HepG2 (cell line): ENCODE results near the gene ALDH3B2. TPM values are rescaled to one million over a fixed set of nuclear protein-coding genes. Genes with fewer than 3 reads are reported as not detected.

Experiments used
- ATAC-seq: fragments of 200-7000 bp; cut with Tn5 transposase; 3 replicates; pipeline ENCODE4 v1.9.1; 2020; ENCODE audit warnings: mild to moderate bottlenecking, moderate library complexity
- BruUV-seq: library from RNA; stranded (reverse); fragments of 400-500 nt; replicated peaks from 2 replicates; lab custom pipeline; 2021; lab: Mats Ljungman, UMichigan
- CTCF ChIA-PET: fragments of 300-600 bp; formaldehyde crosslinking; extraction: SDS; loops from one replicate; lab custom pipeline; 2021; ENCODE audit warnings: low total read pairs, inconsistent platforms, low intra/inter-chr PET ratio; lab: Yijun Ruan, JAX
- POLR2A ChIA-PET: fragments of 350-600 bp; sonication (Branson Sonifier 250); formaldehyde crosslinking; loops from one replicate; lab custom pipeline; 2020; ENCODE audit warnings: antibody characterized with exemption, inconsistent platforms; lab: Yijun Ruan, JAX
- DNase-seq: peaks from one replicate; pipeline ENCODE4 v3.0.0-alpha.2; 2015; ENCODE audit warnings: low spot score
- FAIRE-seq: peaks from 3 replicates; lab custom pipeline; 2011; peaks lifted over from hg19 to GRCh38; lab: Jason Lieb, UNC
- H2AFZ ChIP-seq: one replicate; pipeline ENCODE4 v1.6.1; 2011; ENCODE audit warnings: low read length, inconsistent platforms
- H3K27ac ChIP-seq: fragments of 300-600 bp; 3 replicates; pipeline ENCODE4 v1.8.0; 2011; ENCODE audit warnings: mixed run types, mild to moderate bottlenecking, mixed read lengths, low read length, inconsistent platforms; ENCODE audit not compliant: insufficient read depth; ENCODE audit errors: extremely low read length
- H3K27me3 ChIP-seq, 2 experiments: fragments of 200-600 bp in 1 of 2; 2 replicates in 1 of 2; 3 replicates in 1 of 2; pipeline versions ENCODE4 v1.6.0 to v1.8.0; 2011; ENCODE audit warnings: low read length in 2 of 2, mild to moderate bottlenecking in 2 of 2, moderate library complexity in 2 of 2, inconsistent platforms in 1 of 2; ENCODE audit not compliant: insufficient read depth in 2 of 2, control insufficient read depth in 1 of 2
- H3K36me3 ChIP-seq, 2 experiments: fragments of 200-600 bp in 1 of 2; replicated peaks in 1 of 2; 2 replicates in 1 of 2; 3 replicates in 1 of 2; pipeline versions ENCODE4 v1.5.1 to v1.8.0; 2011; ENCODE audit warnings: low read length in 2 of 2, inconsistent platforms in 1 of 2; ENCODE audit not compliant: insufficient read depth in 2 of 2, control insufficient read depth in 1 of 2
- H3K4me1 ChIP-seq: 2 replicates; pipeline ENCODE4 v1.5.1; 2012; ENCODE audit warnings: low read length, inconsistent platforms; ENCODE audit not compliant: insufficient read depth
- H3K4me2 ChIP-seq: 2 replicates; pipeline ENCODE4 v1.6.0; 2011; ENCODE audit warnings: low read depth, low read length, inconsistent platforms
- H3K4me3 ChIP-seq, 3 experiments: fragments of 200-600 bp in 1 of 3; sonication (generic), shearing (Covaris generic) in 1 of 3; replicated peaks in 1 of 3; 2 replicates each; pipeline ENCODE4 v1.5.1; 2011 to 2016; ENCODE audit warnings: low read length in 3 of 3, inconsistent platforms in 2 of 3, low read depth in 2 of 3, mild to moderate bottlenecking in 2 of 3, control low read depth in 1 of 3, mixed read lengths in 1 of 3; ENCODE audit not compliant: insufficient read depth in 1 of 3
- H3K79me2 ChIP-seq: one replicate; pipeline ENCODE4 v1.6.1; 2011; ENCODE audit warnings: low read length, inconsistent platforms; ENCODE audit not compliant: insufficient read depth
- H3K9ac ChIP-seq: 2 replicates; pipeline ENCODE4 v1.6.0; 2011; ENCODE audit warnings: mild to moderate bottlenecking, low read depth, low read length, inconsistent platforms; ENCODE audit not compliant: insufficient read depth
- H3K9me3 ChIP-seq: 2 replicates; pipeline ENCODE4 v1.5.1; 2012; ENCODE audit warnings: mild to moderate bottlenecking, low read length
- H4K20me1 ChIP-seq: 2 replicates; pipeline ENCODE4 v1.6.0; 2011; ENCODE audit warnings: inconsistent platforms, mild to moderate bottlenecking, low read length, moderate library complexity; ENCODE audit not compliant: insufficient read depth
- E2F1 ChIP-seq: sonication (generic); formaldehyde crosslinking; IDR thresholded peaks from 2 replicates; pipeline ENCODE4 v1.5.0; 2020; ENCODE audit warnings: missing genetic modification reagents
- HDAC2 ChIP-seq: sonication (generic); formaldehyde crosslinking; IDR thresholded peaks from 2 replicates; pipeline ENCODE4 v1.4.0; 2020; ENCODE audit warnings: missing genetic modification reagents
- HHEX ChIP-seq: IDR thresholded peaks from 2 replicates; pipeline ENCODE4 v1.6.1; 2016; ENCODE audit warnings: control low read depth
- JUNB ChIP-seq: sonication (generic); formaldehyde crosslinking; IDR thresholded peaks from 2 replicates; pipeline ENCODE4 v1.8.0; 2022; ENCODE audit warnings: missing genetic modification reagents, mild to moderate bottlenecking, borderline replicate concordance
- NFIC ChIP-seq: IDR thresholded peaks from 2 replicates; pipeline ENCODE4 v1.6.1; 2012; ENCODE audit warnings: mild to moderate bottlenecking, low read length, inconsistent platforms
- NR2C2 ChIP-seq: sonication (generic); formaldehyde crosslinking; IDR thresholded peaks from 2 replicates; pipeline ENCODE4 v1.4.0; 2020; ENCODE audit warnings: missing genetic modification reagents, mild to moderate bottlenecking, moderate library complexity, borderline replicate concordance
- PAF1 ChIP-seq: IDR thresholded peaks from 2 replicates; pipeline ENCODE4 v1.6.1; 2016; ENCODE audit warnings: missing genetic modification reagents, missing compliant biosample characterization
- RBFOX2 ChIP-seq: fragments of 200-400 bp; formaldehyde crosslinking; IDR thresholded peaks from 2 replicates; pipeline ENCODE4 v1.6.1; 2017; ENCODE audit warnings: low read depth, mild to moderate bottlenecking, low read length
- XBP1 ChIP-seq: sonication (generic); formaldehyde crosslinking; IDR thresholded peaks from 2 replicates; pipeline ENCODE4 v1.5.0; 2020; ENCODE audit warnings: missing genetic modification reagents
- ZFP1 ChIP-seq: IDR thresholded peaks from 2 replicates; pipeline ENCODE4 v1.6.1; 2016
- ZNF180 ChIP-seq: sonication (generic); formaldehyde crosslinking; IDR thresholded peaks from 2 replicates; pipeline ENCODE4 v1.4.0; 2020; ENCODE audit warnings: low read depth, missing genetic modification reagents, borderline replicate concordance
- ZNF354B ChIP-seq: sonication (generic); formaldehyde crosslinking; IDR thresholded peaks from 2 replicates; pipeline ENCODE4 v1.8.0; 2022; ENCODE audit warnings: mild to moderate bottlenecking, missing genetic modification reagents
- ZNF709 ChIP-seq: sonication (generic); formaldehyde crosslinking; IDR thresholded peaks from 2 replicates; pipeline ENCODE4 v1.5.0; 2020; ENCODE audit warnings: mild to moderate bottlenecking, missing genetic modification reagents
- ZNF816 ChIP-seq: sonication (generic); formaldehyde crosslinking; IDR thresholded peaks from 2 replicates; pipeline ENCODE4 v1.8.0; 2022; ENCODE audit warnings: missing genetic modification reagents, mild to moderate bottlenecking, borderline replicate concordance
- ZSCAN5A ChIP-seq: sonication (generic); formaldehyde crosslinking; IDR thresholded peaks from 2 replicates; pipeline ENCODE4 v1.8.0; 2022; ENCODE audit warnings: mild to moderate bottlenecking, missing genetic modification reagents, borderline replicate concordance
- WGBS: methylation state at CpG from one replicate; pipeline ENCODE4 v1.1.6; 2017; ENCODE audit warnings: low lambda C conversion rate; 5-methylcytosine and 5-hydroxymethylcytosine counted together
- in situ Hi-C: cut with HindIII; loops from 2 replicates; pipeline ENCODE4 v1.10.0; 2017; ENCODE audit warnings: low pct_unique_long_range_greater_than_20kb; ENCODE audit not compliant: extremely low pct_ligation_motif_present
- intact Hi-C: fragments of 100-400 bp; cut with micrococcal nuclease; formaldehyde crosslinking; loops from one replicate; pipeline ENCODE4 v1.10.0; 2022; ENCODE audit not compliant: unreplicated experiment
- polyA plus RNA-seq, 8 experiments: library from polyadenylated mRNA; depleted of rRNA in 3 of 8; stranded (reverse) in 7 of 8; unstranded in 1 of 8; fragments of >200 nt; fragmentation: Illumina TruSeq in 4 of 8; extraction: Trizol in 4 of 8; gene quantifications; 2 replicates each; pipeline versions ENCODE4 v1.2.1 to v1.2.3, GENCODE V29; 2011 to 2016; ENCODE audit warnings: low read depth in 4 of 8, missing spikeins in 1 of 8, mixed read lengths in 1 of 8; ENCODE audit not compliant: insufficient read depth in 1 of 8
- total RNA-seq, 5 experiments: library from RNA; depleted of rRNA; stranded (reverse); fragments of >200 nt; fragmentation: Illumina TruSeq; extraction: Trizol; gene quantifications; 2 replicates each; pipeline ENCODE4 v1.2.3, GENCODE V29; 2016; ENCODE audit warnings: low read depth in 1 of 5

The ALDH3B2 gene
- total and polyA plus RNA-seq, 2 of the 13 experiments (the other 11 are each of a cell fraction or from before 2014, with no cell fraction given) = not detected

DNA sequence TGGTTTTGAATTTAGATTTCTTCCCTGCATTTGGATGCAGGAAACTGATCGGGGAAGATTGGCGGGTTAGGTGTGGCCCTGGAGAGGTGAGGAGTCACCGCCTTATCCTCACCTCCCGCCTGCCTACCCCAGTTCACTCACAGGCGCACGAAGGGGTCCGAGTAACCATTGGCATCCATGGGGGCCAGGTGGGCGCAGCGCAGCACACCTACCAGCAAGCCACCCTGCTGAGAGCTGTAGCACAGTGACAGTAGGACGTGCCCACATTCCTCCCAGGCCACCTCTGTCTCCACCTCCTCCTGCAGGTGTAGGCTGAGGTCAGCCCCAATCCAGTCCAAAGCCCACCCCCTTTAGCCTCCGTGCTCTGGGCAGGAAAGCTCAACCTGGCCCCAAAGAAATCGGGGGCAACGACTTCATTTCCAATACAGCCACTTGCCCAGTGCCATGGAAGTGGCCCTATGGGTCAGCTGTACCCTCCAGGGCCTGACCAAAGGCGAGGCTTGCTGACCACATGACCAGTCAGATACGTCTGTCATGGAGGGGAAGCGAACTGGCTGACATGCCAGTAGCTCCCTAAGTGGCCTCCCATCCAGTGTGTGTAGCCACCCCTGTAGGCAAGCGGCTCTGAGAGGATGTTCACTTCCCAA lies 61.0 kb downstream of the ALDH3B2 start:
- no peaks in the 10 kb centered on the region for H3K9me3 ChIP-seq
- in situ Hi-C loops = no loop called here
- H2AFZ ChIP-seq = no peak overlapping the region
- no peak overlapping the region for H3K9ac ChIP-seq
- no peak overlapping the region for H3K27ac ChIP-seq
- no peak for TF ChIP-seq ZNF816 (CRISPR knock-in tag)
- TF ChIP-seq ZFP1 (CRISPR knock-in tag) = no peak
- no peak for TF ChIP-seq PAF1 (CRISPR knock-in tag)
- TF ChIP-seq XBP1 (CRISPR knock-in tag) = no peak
- TF ChIP-seq ZNF180 (CRISPR knock-in tag) = no peak
- no peak for TF ChIP-seq HHEX (CRISPR knock-in tag)
- TF ChIP-seq ZNF709 (CRISPR knock-in tag) = no peak
- FAIRE-seq (no peak), ATAC-seq (no peak), DNase-seq (no peak)
- H3K36me3 ChIP-seq = peaks cover 13 to 32% of the 10 kb centered on the region in 2 experiments; a peak in 4 of 5 replicates
- peaks cover 43% of the 10 kb centered on the region for H3K4me1 ChIP-seq
- no peaks in the 10 kb centered on the region for H3K27me3 ChIP-seq
- intact Hi-C loops = no loop called here
- WGBS = 89% methylated on average over 11 of the region's 17 CpGs
- no TSS peak for BruUV-seq
- no peak overlapping the region for H3K4me3 ChIP-seq
- ChIA-PET CTCF (interaction anchor here (1.6 to 2.9 kb wide), 3 partner anchors 16 to 46 kb away, joined by 7 to 20 read pairs (median 16); partner anchors contain the start of gene NUDT8), POLR2A (interaction anchor here (0.9 to 2.5 kb wide), 4 partner anchors 15 to 41 kb away, joined by 3 to 15 read pairs (median 8); partner anchors contain the start of genes ACY3 and NUDT8)
- no peak overlapping the region for H3K4me2 ChIP-seq
- no peaks in the 10 kb centered on the region for H3K79me2 ChIP-seq
- no peaks in the 10 kb centered on the region for H4K20me1 ChIP-seq

DNA sequence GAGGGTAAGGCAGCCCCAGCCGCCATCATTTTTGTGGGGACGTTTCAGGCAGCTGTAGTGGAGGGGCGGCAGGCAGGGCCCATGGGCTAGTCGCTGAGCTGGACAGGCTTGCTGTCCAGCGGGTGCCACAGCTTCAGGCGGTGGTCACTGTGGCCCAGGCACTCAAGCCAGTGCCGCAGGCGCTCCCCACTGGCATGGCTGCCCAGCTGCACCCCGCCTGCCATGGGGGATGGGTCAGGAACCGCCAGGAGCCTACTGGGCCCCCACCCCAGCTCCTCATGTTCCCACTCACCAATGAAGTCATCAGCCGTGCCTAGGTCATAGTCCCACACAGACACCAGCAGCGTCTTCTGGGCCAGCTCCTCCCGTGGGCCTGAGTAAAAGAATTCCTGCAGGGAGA lies 61.7 kb downstream of the ALDH3B2 start:
- TF ChIP-seq ZNF354B (CRISPR knock-in tag) (no peak), E2F1 (no peak), HDAC2 (CRISPR knock-in tag) (no peak), JUNB (no peak), NR2C2 (CRISPR knock-in tag) (no peak), RBFOX2 (0 out of 2 replicates have a peak, but pooled peaks have one; percentile 27), ZSCAN5A (no peak), NFIC (no peak)
- in situ Hi-C loops = no loop called here

More for the DNA sequence above, 61.7 kb downstream of the ALDH3B2 start:
- POLR2A ChIA-PET = interaction anchor here (2.5 kb wide), 1 partner anchor 17 kb away, joined by 15 read pairs; the partner anchor contains the start of gene NUDT8
- Histone ChIP-seq H4K20me1 (no peaks in the 10 kb centered on the region), H3K4me3 (no peak overlapping the region), H3K9ac (no peak overlapping the region), H3K27ac (no peak overlapping the region), H3K36me3 (peaks cover 13 to 33% of the 10 kb centered on the region in 2 experiments; a peak in 4 of 5 replicates), H2AFZ (no peak overlapping the region), H3K9me3 (no peaks in the 10 kb centered on the region), H3K4me1 (peaks cover 43% of the 10 kb centered on the region), H3K79me2 (no peaks in the 10 kb centered on the region), H3K4me2 (no peak overlapping the region), H3K27me3 (no peaks in the 10 kb centered on the region)
- no peak for ATAC-seq
- FAIRE-seq = no peak
- intact Hi-C loops = no loop called here
- WGBS = 97% methylated on average over 5 of the region's 13 CpGs
- BruUV-seq = no TSS peak
- CTCF ChIA-PET = no interaction called here
- no peak for DNase-seq
